Natural killer cell (primary cell): ENCODE data around the gene PRRX2. TPM values are rescaled to one million over a fixed set of nuclear protein-coding genes. Genes with fewer than 3 reads are reported as not detected.

ENCODE experiments used
- ATAC-seq, 3 donors: fragments of 150-1000 bp in 2 of 3; fragments of 200-7000 bp in 1 of 3; cut with Tn5 transposase; 1 replicate in 1 of 3; 2 replicates in 2 of 3; pipeline ENCODE4 v1.10.0; 2021; ENCODE audit warnings: mild to moderate bottlenecking in 2 of 3, moderate library complexity in 2 of 3
- DNase-seq, 2 donors: peaks; one replicate each; pipeline versions ENCODE4 v3.0.0 to v3.0.0-alpha.2; 2013 to 2021; ENCODE audit warnings: mixed read lengths in 1 of 2
- H3K27ac ChIP-seq: one replicate; pipeline ENCODE4 v1.5.1; 2013; ENCODE audit warnings: mild to moderate bottlenecking, low read length
- H3K27me3 ChIP-seq: one replicate; pipeline ENCODE4 v1.6.1; 2013; ENCODE audit warnings: low read length; ENCODE audit not compliant: control insufficient read depth, insufficient read depth
- H3K36me3 ChIP-seq: one replicate; pipeline ENCODE4 v1.6.1; 2013; ENCODE audit warnings: low read length; ENCODE audit not compliant: control insufficient read depth, insufficient read depth
- H3K4me1 ChIP-seq: one replicate; pipeline ENCODE4 v1.6.1; 2013; ENCODE audit warnings: low read length; ENCODE audit not compliant: control insufficient read depth, insufficient read depth
- H3K4me3 ChIP-seq: one replicate; pipeline ENCODE4 v1.5.1; 2013; ENCODE audit warnings: low read length
- H3K9me3 ChIP-seq: one replicate; pipeline ENCODE4 v1.6.1; 2013; ENCODE audit warnings: low read length; ENCODE audit not compliant: control insufficient read depth, insufficient read depth
- H3K27ac Mint-ChIP-seq, 2 donors: one replicate each; pipeline ENCODE4 v1.8.0; 2022; ENCODE audit warnings: mild to moderate bottlenecking in 2 of 2, mixed read lengths in 2 of 2, moderate library complexity in 1 of 2
- H3K27me3 Mint-ChIP-seq, 2 donors: one replicate each; pipeline ENCODE4 v1.8.0; 2022; ENCODE audit warnings: low read depth in 2 of 2, mixed read lengths in 2 of 2
- H3K36me3 Mint-ChIP-seq: one replicate; pipeline ENCODE4 v1.8.0; 2022; ENCODE audit warnings: mixed read lengths
- H3K4me1 Mint-ChIP-seq, 2 donors: one replicate each; pipeline ENCODE4 v1.8.0; 2022; ENCODE audit warnings: mixed read lengths in 2 of 2
- H3K4me3 Mint-ChIP-seq: one replicate; pipeline ENCODE4 v1.8.0; 2022; ENCODE audit warnings: mild to moderate bottlenecking, moderate library complexity, mixed read lengths
- H3K9me3 Mint-ChIP-seq, 2 donors: one replicate each; pipeline ENCODE4 v1.8.0; 2022; ENCODE audit warnings: mixed read lengths in 2 of 2
- WGBS: methylation state at CpG from one replicate; pipeline ENCODE4 v1.1.7; 2013; ENCODE audit warnings: missing lambda C conversion rate; ENCODE audit not compliant: insufficient coverage; 5-methylcytosine and 5-hydroxymethylcytosine counted together
- intact Hi-C: fragments of 100-400 bp; cut with micrococcal nuclease; formaldehyde crosslinking; loops from one replicate; pipeline ENCODE4 v1.14.2; 2022
- total RNA-seq, 4 donors: library from RNA; stranded (reverse); fragments of 120-200 nt in 1 of 4; gene quantifications; one replicate each; pipeline versions ENCODE4 v1.2.3 to v1.2.4, GENCODE V29; 2013 to 2022
- TF ChIP-seq, protein P1 (sequence below): fragments of 200-600 bp; IDR thresholded peaks from one replicate; pipeline ENCODE4 v1.8.0; 2022; ENCODE audit warnings: antibody characterized with exemption

The PRRX2 gene
- total RNA-seq, 3 donors from 2014 or later (not counting 1 experiment from before 2014, with no cell fraction given): not detected

DNA sequence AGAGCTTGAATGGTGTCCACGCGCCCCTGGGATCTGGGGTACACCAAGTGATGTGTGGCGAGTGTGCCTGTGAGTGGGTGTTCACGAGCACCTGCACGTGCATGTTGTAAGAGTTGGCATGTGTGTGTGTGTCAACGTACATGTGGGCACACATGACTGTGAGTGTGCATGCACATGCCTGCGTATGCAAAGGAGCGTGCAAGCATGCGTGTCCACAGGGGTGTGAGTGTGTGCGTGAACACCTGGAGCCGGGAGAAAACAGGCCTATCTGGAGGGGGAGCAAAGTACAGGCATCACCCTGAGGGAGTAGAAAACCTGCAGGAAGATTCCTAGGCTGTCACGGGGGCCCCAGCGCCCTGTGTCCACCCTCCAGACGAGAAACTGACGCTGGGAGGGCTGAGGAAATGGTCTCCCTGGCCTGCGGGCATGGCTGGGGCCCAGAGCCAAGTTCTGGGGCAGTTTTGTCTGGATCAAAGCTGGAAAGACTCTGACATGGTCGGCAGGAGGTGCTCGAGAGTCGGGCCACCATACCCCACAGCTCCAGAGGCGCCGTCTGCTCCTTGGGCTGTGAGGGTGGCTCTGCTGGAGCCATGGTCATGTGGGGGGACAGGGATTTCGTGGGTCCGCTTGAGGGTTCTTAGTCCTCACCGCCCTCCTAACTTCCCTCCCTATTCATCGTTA is 55.6 kb downstream of the PRRX2 start:
- no peaks in the 10 kb centered on the region for H3K27me3 ChIP-seq
- peaks cover 0 to 3% of the 10 kb centered on the region in 2 donors for H3K27me3 Mint-ChIP-seq
- ATAC-seq (no peak), DNase-seq (no peak)
- H3K36me3 Mint-ChIP-seq: no peaks in the 10 kb centered on the region
- H3K27ac Mint-ChIP-seq: no peak overlapping the region
- no peaks in the 10 kb centered on the region for H3K36me3 ChIP-seq
- no peak overlapping the region for H3K4me3 ChIP-seq
- H3K9me3 Mint-ChIP-seq: no peaks in the 10 kb centered on the region
- intact Hi-C loops: no loop called here
- no peaks in the 10 kb centered on the region for H3K4me1 ChIP-seq
- TF ChIP-seq, protein P1, sequence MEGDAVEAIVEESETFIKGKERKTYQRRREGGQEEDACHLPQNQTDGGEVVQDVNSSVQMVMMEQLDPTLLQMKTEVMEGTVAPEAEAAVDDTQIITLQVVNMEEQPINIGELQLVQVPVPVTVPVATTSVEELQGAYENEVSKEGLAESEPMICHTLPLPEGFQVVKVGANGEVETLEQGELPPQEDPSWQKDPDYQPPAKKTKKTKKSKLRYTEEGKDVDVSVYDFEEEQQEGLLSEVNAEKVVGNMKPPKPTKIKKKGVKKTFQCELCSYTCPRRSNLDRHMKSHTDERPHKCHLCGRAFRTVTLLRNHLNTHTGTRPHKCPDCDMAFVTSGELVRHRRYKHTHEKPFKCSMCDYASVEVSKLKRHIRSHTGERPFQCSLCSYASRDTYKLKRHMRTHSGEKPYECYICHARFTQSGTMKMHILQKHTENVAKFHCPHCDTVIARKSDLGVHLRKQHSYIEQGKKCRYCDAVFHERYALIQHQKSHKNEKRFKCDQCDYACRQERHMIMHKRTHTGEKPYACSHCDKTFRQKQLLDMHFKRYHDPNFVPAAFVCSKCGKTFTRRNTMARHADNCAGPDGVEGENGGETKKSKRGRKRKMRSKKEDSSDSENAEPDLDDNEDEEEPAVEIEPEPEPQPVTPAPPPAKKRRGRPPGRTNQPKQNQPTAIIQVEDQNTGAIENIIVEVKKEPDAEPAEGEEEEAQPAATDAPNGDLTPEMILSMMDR: no peak
- WGBS: 85% methylated on average over 23 of the region's 25 CpGs
- H3K27ac ChIP-seq: no peak overlapping the region
- no peak overlapping the region for H3K4me3 Mint-ChIP-seq
- H3K9me3 ChIP-seq: no peaks in the 10 kb centered on the region
- H3K4me1 Mint-ChIP-seq: no peaks in the 10 kb centered on the region

DNA sequence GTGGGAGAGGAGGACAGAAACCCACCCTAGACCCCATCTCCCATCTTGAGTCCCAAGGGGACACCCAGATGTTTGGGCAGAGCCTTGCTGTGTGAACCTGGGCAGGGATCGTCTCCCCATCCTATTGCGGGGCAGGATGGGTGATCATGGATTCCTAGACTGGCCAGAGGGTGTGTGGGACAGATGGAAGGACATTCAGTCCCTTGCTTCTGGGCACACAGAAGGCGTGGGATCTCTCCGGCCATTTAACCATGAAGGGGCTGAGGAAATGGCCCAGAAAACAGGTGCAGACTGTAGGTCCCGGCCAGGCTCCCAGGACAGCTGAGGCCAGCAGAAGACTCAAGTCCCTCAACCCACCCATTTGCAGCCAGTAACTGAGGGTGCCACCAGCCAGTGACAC is 57.5 kb downstream of the PRRX2 start:
- DNase-seq: no peak
- H3K27me3 ChIP-seq: no peaks in the 10 kb centered on the region
- H3K27ac ChIP-seq: no peak overlapping the region
- TF ChIP-seq, protein P1: no peak
- H3K4me1 ChIP-seq: peaks cover 4% of the 10 kb centered on the region
- H3K36me3 ChIP-seq: no peaks in the 10 kb centered on the region
- H3K4me1 Mint-ChIP-seq: peaks cover 0 to 5% of the 10 kb centered on the region in 2 donors
- no peak for ATAC-seq
- H3K27me3 Mint-ChIP-seq: peaks cover 0 to 3% of the 10 kb centered on the region in 2 donors
- no peak overlapping the region for H3K4me3 Mint-ChIP-seq
- no peaks in the 10 kb centered on the region for H3K36me3 Mint-ChIP-seq
- H3K9me3 Mint-ChIP-seq: no peaks in the 10 kb centered on the region
- H3K9me3 ChIP-seq: no peaks in the 10 kb centered on the region
- H3K4me3 ChIP-seq: no peak overlapping the region
- intact Hi-C loops: no loop called here
- WGBS: 96% methylated on average over 5 of the region's 5 CpGs
- no peak overlapping the region for H3K27ac Mint-ChIP-seq

DNA sequence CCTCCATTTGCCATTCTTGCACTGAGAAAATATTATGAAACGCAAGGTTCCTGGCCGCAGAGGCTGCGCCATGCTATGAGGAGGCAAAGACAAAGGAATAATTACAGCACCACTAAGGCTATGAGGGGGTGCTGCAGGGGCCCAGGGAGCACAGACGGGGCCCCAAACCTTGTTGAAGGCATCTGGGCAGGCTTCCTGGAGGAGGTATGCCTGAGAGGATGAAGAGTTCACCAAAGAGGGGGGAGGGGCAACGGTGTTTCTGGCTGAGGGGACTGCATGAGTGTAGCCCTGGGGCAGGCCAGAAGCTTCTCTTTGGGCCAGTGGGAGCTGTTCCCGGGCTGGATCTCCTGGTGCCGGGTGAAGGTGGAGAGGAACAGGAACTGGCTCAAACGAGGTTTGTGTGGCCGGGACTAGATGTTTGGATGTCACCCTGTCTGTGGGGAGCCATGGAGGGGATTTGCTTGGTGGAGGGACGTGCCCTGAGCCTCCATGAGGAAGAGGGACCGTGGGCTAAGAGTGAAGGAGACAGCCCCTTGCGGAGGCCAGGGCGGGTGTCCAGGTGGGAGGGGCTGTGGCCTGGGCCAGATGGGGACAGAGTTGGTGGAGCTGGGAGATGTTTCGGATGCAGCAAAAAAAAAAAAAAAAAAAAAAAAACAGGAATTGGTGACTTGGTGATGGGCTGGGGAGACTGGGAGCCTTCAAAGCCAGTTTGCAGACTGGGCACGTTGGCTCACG is 59.2 kb downstream of the PRRX2 start:
- Histone ChIP-seq H3K4me3 (no peak overlapping the region), H3K27ac (no peak overlapping the region), H3K27me3 (no peaks in the 10 kb centered on the region), H3K9me3 (no peaks in the 10 kb centered on the region), H3K36me3 (no peaks in the 10 kb centered on the region), H3K4me1 (peaks cover 4% of the 10 kb centered on the region)
- intact Hi-C loops: no loop called here
- DNase-seq (no peak), ATAC-seq (no peak)
- H3K27ac Mint-ChIP-seq: no peak overlapping the region
- 78% methylated on average over 16 of the region's 16 CpGs for WGBS
- TF ChIP-seq, protein P1: no peak
- H3K27me3 Mint-ChIP-seq: peaks cover 0 to 6% of the 10 kb centered on the region in 2 donors
- no peak overlapping the region for H3K4me3 Mint-ChIP-seq
- H3K9me3 Mint-ChIP-seq: no peaks in the 10 kb centered on the region
- H3K36me3 Mint-ChIP-seq: no peaks in the 10 kb centered on the region
- H3K4me1 Mint-ChIP-seq: peaks cover 0 to 5% of the 10 kb centered on the region in 2 donors
